Neutrophil (primary cell): ENCODE results near the gene IREB2.
A peak's percentile ranks its signal among the peaks of the same experiment; 100 is the strongest.

ENCODE experiments used
- H3K27ac ChIP-seq: fragments of 200-600 bp; sonication (generic); 2 replicates; pipeline ENCODE4 v1.5.1; 2016; ENCODE audit warnings: mild to moderate bottlenecking, moderate library complexity
- H3K27me3 ChIP-seq: fragments of 200-600 bp; sonication (generic); 2 replicates; pipeline ENCODE4 v1.6.0; 2016; ENCODE audit warnings: mild to moderate bottlenecking
- H3K36me3 ChIP-seq: fragments of 200-600 bp; sonication (generic); 2 replicates; pipeline ENCODE4 v1.5.1; 2017
- H3K4me1 ChIP-seq, 2 experiments: fragments of 200-600 bp in 1 of 2; sonication (generic) in 1 of 2; 1 replicate in 1 of 2; 2 replicates in 1 of 2; pipeline versions ENCODE4 v1.5.1 to v1.6.1; 2013 to 2016; ENCODE audit warnings: low read depth in 1 of 2, low read length in 1 of 2, mild to moderate bottlenecking in 1 of 2, moderate library complexity in 1 of 2; ENCODE audit not compliant: control insufficient read depth in 1 of 2, insufficient read depth in 1 of 2
- H3K4me3 ChIP-seq, 2 experiments: fragments of 200-600 bp in 1 of 2; sonication (generic) in 1 of 2; 1 replicate in 1 of 2; 2 replicates in 1 of 2; pipeline ENCODE4 v1.5.1; 2013 to 2016; ENCODE audit warnings: low read depth in 1 of 2, low read length in 1 of 2, mild to moderate bottlenecking in 1 of 2, moderate library complexity in 1 of 2
- H3K9me3 ChIP-seq: fragments of 200-600 bp; sonication (generic); 2 replicates; pipeline ENCODE4 v1.5.1; 2016
- CTCF ChIP-seq: fragments of 200-600 bp; sonication (generic); IDR thresholded peaks from 2 replicates; pipeline ENCODE4 v1.5.1; 2016; ENCODE audit warnings: antibody characterized with exemption

The IREB2 gene

GRCh38 chr15:78446551-78446950 lies 8.5 kb downstream of the IREB2 start:
- Histone ChIP-seq H3K36me3 (peaks cover 49% of the 10 kb centered on the region), H3K27me3 (no peaks in the 10 kb centered on the region), H3K27ac (peak overlapping the region; percentile 30), H3K4me3 (no peak overlapping the region), H3K4me1 (no peaks in the 10 kb centered on the region), H3K9me3 (no peaks in the 10 kb centered on the region)
- no peak for TF ChIP-seq CTCF

- Histone ChIP-seq H3K4me1 (peaks cover 7 to 10% of the 10 kb centered on the region in 2 experiments), H3K36me3 (peaks cover 31% of the 10 kb centered on the region), H3K27ac (no peak overlapping the region), H3K27me3 (no peaks in the 10 kb centered on the region), H3K9me3 (no peaks in the 10 kb centered on the region), H3K4me3 (no peak overlapping the region)
- no peak for TF ChIP-seq CTCF
These were observed 10.6 kb downstream of the IREB2 start for GRCh38 chr15:78448441-78449219.

GRCh38 chr15:78449220-78449999 lies 11.4 kb downstream of the IREB2 start:
- Histone ChIP-seq H3K27ac (no peak overlapping the region), H3K9me3 (no peaks in the 10 kb centered on the region), H3K4me3 (no peak overlapping the region), H3K27me3 (no peaks in the 10 kb centered on the region), H3K36me3 (peaks cover 27% of the 10 kb centered on the region), H3K4me1 (peaks cover 15 to 17% of the 10 kb centered on the region in 2 experiments)
- TF ChIP-seq CTCF = no peak

- no peak for TF ChIP-seq CTCF
These were observed 12.4 kb downstream of the IREB2 start for GRCh38 chr15:78450285-78450858.

GRCh38 chr15:78452485-78452884 lies 14.5 kb downstream of the IREB2 start:
- Histone ChIP-seq H3K4me1 (peaks cover 24 to 26% of the 10 kb centered on the region in 2 experiments), H3K27me3 (no peaks in the 10 kb centered on the region), H3K9me3 (no peaks in the 10 kb centered on the region), H3K4me3 (no peak overlapping the region), H3K36me3 (peaks cover 8% of the 10 kb centered on the region), H3K27ac (peak overlapping the region; percentile 71)
- no peak for TF ChIP-seq CTCF

More at GRCh38 chr15:78450285-78450858, 12.4 kb downstream of the IREB2 start:
- Histone ChIP-seq H3K27ac (no peak overlapping the region), H3K27me3 (no peaks in the 10 kb centered on the region), H3K36me3 (peaks cover 21% of the 10 kb centered on the region), H3K4me3 (no peak overlapping the region), H3K4me1 (peaks cover 24 to 26% of the 10 kb centered on the region in 2 experiments), H3K9me3 (no peaks in the 10 kb centered on the region)
